HG03060 (cell line): ENCODE measurements around the gene MRTFB.

Experiments used
- ATAC-seq: cut with Tn5 transposase; IDR thresholded peaks from one replicate; pipeline ENCODE4 v1.9.1; 2021; ENCODE audit warnings: low read depth, moderate number of reproducible peaks; ENCODE audit not compliant: unreplicated experiment

Gene MRTFB

GRCh38 chr16:14302399-14303181 lies 231.5 kb downstream of the MRTFB start:
- no peak for ATAC-seq

GRCh38 chr16:14303182-14303618 lies 232.1 kb downstream of the MRTFB start:
- ATAC-seq = no peak

- ATAC-seq = no peak
Measured at GRCh38 chr16:14303639-14304394, 232.7 kb downstream of the MRTFB start.

- no peak for ATAC-seq
Measured at GRCh38 chr16:14304891-14305460, 233.9 kb downstream of the MRTFB start.

- ATAC-seq = no peak
Measured at GRCh38 chr16:14306485-14307058, 235.5 kb downstream of the MRTFB start.

- no peak for ATAC-seq
Measured at GRCh38 chr16:14307059-14307526, 236.0 kb downstream of the MRTFB start.

- ATAC-seq = no peak
Measured at GRCh38 chr16:14307527-14308367, 236.6 kb downstream of the MRTFB start.

GRCh38 chr16:14308368-14308723 lies 237.2 kb downstream of the MRTFB start:
- no peak for ATAC-seq

- no peak for ATAC-seq
Measured at GRCh38 chr16:14309001-14309886, 238.1 kb downstream of the MRTFB start.

GRCh38 chr16:14309906-14310305 lies 238.8 kb downstream of the MRTFB start:
- ATAC-seq = no peak

GRCh38 chr16:14310519-14310991 lies 239.4 kb downstream of the MRTFB start:
- ATAC-seq = peak; percentile 47

GRCh38 chr16:14314116-14314515 lies 243.0 kb downstream of the MRTFB start:
- ATAC-seq = no peak

GRCh38 chr16:14315683-14316320 lies 244.7 kb downstream of the MRTFB start:
- no peak for ATAC-seq
